ENCODE data around the gene CHID1.

CHID1 gene

DNA sequence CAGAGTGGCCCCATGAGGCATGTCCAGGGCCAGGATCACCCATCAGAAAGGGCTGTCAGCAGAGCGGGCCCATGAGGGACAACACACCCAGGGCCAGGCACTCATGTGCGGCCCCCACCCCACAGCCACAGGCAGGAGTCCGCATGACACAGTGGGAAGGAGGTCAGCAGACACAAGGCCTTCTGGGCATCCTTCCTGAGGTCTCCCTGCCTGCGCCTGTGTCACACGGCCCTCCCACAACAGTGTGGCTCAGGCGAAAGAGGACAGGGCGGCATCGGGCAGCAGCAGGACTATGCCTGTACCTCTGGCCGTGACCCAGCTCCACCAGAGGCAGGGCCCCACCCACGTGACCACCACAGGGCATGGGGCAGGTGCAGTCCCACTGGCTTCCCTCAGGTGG, 27.1 kb downstream of the CHID1 start:
- DNase-seq, result no peak

DNA sequence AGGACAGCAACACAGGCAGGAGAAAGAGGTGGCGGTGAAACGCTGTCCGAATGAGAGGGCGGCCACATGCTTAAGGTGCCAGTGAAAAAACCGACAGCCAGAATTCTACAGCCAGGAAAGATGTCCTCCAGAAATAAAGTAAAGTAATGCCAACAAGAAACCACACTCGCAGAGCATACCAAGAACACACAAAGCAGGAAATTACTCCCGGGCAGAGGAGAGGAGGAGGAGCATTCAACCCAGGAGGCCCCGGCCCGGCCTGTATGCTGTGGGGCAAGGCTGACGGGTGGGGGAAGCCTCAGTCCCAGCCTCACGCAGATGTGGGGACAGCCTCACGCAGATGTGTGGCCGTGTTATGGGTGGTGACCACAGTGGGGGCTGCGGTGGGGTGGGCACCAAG, 28.0 kb downstream of the CHID1 start:
- no peak for DNase-seq

DNA sequence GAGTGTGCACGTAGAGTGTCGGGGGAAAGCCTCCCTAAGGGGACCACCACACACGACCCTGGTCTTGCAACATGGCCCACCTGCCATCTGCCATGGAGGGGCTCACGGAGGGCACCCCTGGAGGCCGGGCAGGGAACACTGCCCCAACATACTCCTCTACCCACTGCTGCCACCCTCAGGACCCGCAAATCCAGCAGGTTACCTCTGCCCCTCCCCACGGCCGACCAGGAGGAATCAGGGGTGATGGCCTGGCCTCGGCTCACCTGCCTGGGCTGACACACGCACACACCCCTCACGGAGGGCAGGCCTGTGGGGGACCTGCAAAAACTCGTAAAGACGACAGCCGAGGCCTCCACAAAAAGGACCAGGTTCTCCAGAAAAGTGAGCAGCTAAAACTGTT, 30.2 kb downstream of the CHID1 start:
- no peak for DNase-seq

DNA sequence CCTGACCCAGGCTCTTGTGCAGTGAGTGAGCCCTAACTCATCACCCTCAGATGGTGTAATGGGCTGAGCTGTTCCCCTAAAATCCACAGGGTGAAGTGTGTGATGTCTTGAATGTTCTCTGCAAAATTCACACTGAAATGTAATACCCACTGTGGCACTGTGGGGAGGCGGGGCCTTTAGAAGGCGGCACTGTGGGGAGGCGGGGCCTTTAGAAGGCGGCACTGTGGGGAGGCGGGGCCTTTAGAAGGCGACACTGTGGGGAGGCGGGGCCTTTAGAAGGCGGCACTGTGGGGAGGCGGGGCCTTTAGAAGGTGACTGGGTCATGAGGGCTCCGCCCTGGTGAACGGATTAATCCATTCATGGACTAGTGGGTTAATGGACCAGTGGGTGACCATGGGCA, 33.0 kb downstream of the CHID1 start:
- DNase-seq, result no peak

DNA sequence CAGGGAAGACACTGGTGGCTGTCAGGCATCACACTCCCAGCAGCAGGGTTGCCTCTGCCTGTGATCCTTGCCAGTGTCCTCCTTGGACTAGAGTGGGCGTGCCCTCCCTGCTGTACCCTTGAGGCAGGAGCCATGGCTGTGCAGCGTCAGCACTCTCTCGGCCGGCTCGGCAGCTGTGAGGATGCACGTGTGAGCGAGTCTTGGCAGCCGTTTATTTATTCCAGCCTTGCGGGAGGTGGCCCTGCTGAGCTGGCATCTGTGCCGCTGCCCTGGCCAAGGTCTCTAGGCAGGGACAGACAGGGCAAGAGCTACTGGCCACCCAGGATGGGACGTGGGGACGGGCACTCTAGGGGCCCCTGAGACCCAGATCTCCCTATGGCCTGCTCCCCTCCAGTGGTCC, 34.1 kb downstream of the CHID1 start:
- DNase-seq, result no peak

DNA sequence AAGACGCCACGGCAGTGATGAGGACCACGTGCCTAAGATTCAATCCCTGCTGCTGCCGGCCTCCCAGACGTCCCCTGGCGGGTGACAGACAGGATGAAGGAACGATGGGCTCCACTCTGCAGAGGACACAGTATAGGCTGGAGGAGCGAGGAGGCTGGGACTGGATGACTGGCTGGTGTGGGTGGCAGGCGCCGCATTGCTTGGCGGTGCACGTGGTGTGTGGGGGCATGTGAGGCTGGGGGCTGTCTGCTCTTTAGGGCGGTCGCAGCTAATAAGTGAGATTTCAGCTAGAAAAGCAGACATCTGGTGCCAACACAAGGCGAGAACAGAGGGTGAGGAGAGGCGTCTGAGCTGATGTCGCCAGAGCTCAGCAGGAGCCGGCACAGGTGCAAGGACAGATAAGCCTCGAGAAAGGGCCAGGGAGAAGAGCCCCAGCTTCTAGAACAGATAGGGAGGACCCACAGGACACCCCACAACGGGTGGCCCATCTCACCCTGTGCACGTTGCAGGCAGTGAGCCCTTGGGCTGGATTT, 34.8 kb downstream of the CHID1 start:
- DNase-seq, result no peak

DNA sequence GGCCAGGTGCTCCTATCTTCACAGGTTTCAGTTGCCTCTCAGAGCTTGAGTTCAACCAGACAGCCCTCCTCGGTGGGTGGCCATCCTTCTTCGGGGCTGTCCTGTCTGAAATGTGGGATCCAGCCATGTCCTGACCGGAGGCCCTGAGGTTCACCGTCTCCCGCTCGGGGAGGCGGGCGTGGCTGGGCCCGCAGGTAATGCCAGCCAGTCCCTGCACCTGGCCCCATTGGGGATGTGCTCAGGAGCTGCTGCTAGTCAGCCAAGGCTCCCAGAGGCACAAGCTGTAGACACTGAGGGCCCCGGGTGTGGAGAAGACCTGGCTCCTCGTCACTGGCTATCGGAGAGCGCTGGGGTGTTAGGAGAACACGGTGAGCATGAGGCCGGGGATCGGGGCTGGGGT, 35.4 kb downstream of the CHID1 start:
- DNase-seq, result no peak

DNA sequence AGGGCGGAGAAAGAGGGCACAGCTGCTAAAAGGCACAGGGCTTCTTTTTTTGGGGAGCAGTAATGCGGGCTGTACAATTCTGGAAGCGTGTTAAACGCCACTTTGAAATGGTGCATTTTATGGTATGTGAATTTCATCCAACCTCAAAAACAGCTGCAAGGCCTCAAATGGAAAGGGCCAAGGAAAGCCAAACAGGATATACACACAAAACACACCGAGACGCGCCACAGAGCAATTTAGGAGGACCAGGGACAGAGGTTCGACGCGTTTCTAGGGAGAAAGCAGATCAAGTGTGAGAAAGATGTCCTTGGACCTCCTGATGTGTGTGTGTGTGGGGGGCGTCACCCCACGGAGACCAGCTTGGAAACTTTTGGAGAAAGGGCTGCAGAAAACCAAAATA, 36.9 kb downstream of the CHID1 start:
- DNase-seq, result no peak

DNA sequence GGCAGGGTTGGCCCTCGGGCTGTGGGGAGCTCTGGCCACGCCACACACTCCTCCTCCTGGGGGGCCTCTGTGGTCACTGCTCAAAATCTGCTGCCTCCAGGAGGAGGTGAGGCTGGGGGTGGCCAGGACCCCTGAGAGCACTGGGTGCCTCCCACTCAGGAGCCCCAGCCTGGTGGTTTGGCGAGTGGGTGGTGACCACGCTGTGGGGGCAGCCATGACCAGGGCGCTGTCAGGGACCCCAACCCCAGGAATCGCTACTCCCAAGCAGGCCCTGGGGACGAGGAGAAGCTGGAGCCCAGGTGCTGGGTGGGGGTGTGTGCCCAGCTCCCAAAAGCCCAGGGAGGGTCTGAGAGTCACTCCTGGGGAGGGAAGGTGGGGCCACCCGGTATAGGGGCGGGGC, 37.8 kb downstream of the CHID1 start:
- no peak for DNase-seq

DNA sequence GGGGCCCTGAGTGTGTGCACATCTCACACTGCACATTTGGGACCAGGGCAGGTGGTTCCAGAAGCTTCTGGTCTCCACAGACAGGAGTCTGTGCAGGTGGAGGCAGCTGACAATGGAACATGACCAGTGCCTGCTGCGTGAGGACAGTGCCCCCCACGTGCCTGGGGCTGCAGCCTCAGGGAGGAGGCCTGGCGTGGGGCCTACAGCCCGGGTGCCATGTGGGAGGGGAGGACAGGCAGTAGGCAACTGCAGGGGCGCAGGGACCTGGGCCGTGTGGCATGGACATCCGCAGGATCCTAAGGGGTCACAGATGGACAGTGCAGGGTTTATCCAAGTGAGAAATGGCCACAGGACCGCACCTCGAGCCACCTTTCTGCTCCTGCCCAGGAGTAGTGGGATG, 39.1 kb downstream of the CHID1 start:
- no peak for DNase-seq

DNA sequence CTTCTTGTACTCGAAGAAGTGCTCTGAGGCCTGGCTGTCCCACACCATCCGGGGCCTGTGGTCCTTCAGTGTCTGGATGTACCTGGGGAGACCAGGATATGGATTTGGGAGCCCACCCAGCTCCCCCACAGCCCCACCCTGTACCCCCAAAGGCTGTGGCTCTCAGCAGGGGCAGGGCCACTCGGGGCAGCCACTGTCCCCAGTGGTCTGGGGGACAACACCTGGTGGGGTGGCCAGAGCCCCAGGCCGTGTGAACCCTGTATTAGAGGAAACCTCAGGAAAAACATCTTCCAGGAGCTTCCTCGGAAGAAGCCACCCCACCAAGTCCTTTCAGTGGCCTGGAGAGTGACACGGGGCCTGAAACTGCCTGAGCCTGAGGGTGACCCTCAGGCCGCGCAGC, 40.2 kb downstream of the CHID1 start:
- no peak for DNase-seq

DNA sequence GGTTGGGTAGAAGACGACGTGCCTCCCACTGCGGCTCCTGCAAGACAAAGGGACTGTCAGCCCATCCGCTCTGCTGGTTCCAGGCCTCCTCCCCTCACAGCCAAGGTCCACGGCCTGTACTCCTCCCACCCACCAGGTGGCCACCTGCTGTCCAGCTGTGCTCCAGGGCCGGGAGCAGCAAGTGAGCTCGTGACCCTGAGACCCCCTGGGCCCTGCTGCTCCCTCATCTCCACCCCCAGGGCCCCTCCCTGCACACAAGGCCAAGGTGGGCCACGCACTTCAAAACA, 40.5 kb downstream of the CHID1 start:
- no peak for DNase-seq

DNA sequence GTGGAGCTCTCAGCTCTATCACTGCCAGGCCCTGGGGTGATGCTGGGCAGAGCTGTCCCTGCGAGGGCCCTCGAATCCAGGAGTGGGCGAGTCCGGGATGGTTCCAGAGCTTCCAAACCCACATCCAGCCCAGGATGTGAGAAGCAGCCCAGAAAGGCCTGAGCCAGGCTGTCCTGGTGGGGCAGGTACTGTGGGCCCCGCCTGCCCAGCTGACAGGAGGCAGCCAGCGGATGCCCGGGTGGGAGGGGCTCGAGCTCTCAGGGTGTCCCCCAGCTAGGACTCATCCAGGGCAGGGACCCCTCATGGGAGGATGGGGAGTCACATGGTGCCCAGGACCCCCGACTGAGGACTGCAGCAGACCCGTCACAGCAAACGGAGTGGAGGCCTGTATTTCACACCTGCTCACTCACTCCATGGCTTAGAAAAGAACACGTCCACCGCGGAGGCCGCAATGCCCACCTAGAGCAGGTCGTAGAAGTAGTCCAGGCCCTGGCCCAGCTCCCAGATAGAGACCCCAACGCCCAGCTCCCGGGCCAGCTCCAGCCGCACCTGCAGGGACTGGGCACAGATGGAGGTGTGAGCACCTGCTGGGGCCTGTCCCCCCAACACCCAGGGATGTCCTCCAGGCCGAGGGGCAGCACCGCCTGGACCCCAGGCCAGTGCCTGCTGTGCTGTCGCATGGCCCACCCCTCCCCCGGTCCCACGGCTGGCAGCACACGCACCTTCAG, 41.0 kb downstream of the CHID1 start:
- no peak for DNase-seq

DNA sequence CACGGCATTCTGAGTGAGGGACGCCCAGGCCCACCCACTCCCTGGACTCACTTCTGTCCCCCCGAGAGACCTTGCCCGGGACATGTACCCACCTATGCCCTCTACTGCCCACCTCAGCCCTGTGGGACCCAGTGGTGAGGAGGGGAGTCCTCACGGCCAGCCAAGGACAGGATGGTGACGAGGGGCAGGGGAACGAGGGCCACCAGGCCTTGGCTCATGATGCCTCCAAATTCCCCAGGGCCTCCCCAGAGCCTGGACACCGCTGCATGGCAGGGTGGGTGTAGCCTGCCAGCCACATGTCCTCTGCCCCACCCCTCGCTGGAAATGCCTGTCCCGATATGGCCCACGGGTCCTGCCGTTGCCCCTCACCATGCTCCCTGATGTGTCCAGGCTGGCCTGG, 41.8 kb downstream of the CHID1 start:
- no peak for DNase-seq

DNA sequence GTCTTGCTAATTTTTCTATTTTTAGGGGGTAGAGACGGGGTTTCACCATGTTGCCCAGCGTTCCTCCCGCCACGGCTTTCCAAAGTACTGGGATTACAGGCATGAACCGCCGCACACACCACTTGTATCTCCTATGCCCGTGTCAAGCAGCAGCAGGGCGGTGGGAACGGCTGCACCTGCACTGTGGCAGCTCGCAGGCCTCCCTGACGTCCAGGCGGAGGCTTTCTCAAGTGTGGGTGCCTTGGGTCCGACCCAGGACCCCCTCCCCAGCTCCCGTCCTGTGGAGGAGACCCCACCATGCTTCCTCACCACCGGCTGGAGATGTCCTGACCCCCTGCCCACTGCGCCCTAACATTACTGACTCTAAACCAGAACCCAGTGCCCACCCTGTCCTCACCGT, 42.2 kb downstream of the CHID1 start:
- DNase-seq, result no peak

DNA sequence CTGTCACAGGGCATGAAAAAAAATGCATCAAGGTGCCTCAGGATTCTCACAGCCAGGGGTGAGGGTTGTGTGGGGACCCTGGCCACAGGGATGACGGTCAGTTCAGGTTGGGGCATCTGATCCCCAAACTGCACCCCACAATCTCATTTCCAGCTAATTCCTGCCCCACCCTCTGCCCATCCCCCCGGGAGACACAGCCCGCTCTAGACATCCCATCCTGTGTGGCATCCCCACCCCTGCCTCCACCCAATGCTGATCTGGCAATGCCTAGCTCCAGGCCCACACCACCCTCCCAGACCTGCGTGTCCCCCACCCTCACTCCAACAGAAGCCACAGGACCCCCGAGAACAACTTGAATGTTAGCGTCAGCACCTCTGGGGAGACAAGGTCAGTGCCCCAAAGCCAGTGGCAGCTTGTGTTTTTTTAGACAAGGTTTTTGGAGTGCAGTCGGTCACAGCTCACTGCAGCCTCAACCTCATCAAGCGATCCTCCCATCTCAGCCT, 42.7 kb downstream of the CHID1 start:
- no peak for DNase-seq

DNA sequence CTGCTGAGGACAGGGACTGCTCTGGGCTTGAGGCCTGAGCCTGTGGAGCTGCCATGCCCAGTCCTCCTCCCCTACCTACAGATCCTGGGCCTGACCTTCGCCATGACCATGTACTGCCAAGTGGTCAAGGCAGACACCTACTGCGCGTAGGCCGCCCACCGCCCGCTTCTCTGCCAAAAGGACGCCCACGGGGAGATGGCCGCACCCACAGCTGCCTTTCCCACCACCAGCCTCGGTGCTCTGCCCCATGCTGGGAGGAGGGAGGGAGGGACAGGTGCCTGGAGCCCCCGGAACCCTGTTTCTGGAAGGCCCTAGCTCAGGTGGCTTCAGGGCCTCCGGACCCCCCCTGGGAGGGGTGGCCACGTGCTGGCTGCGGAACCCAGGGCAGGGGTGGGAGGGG, 44.1 kb downstream of the CHID1 start:
- no peak for DNase-seq

DNA sequence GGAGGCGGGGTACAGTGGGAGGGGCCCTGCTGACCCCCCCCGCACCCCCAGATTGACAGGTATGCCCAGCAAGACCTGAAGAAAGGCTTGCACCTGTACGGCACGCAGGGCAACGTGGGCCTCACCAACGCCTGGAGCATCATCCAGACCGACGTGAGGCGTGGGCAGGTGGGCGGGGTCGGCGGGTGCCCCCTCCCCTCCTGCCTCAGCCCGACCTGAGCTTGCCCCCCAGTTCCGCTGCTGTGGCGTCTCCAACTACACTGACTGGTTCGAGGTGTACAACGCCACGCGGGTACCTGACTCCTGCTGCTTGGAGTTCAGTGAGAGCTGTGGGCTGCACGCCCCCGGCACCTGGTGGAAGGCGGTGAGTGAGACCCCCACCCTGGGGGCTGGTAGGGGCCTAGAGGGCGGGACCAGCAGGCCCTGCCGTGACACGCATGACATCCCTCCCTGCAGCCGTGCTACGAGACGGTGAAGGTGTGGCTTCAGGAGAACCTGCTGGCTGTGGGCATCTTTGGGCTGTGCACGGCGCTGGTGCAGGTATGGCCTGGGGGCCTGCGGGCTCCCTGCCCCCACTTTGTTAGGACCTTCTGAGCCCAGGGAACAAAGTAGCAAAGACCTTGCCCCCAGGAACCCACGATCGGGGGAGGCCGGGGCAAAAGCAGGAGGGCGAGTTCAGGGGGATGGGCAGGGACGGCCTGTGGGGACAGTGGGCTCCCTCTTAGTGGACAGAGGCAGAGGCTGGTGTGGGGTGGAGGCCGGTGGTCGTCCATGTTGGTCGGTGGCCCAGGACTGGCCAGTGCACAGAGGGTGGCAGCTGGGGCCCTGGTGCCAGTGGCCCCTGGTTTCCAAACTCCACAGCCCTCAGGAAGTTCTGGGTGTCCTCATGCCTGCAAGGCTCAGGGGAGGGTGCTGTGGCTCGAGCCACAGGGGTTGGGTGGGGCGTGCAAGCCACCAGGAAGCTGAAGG, 44.9 kb downstream of the CHID1 start:
- DNase-seq, result no peak

DNA sequence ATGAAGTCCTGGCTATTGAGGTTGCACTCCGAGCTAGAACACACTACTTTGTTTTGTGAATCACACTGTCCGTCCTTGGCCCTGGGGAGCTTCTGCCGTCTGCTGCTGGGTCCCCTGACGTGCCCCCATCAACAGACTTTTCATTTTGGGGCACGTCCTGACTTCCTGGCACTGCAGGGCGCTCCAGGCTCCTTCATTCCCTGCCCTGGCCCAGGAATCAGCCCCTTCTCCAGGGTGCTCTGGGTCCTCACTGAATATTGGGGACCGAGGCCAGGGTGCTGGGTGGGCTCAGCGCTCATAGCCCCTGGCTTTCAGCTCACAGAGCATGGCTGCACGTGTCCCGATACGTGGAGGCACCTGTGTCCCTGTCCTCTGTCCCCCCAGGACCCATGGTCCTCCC, 45.7 kb downstream of the CHID1 start:
- DNase-seq, result no peak

DNA sequence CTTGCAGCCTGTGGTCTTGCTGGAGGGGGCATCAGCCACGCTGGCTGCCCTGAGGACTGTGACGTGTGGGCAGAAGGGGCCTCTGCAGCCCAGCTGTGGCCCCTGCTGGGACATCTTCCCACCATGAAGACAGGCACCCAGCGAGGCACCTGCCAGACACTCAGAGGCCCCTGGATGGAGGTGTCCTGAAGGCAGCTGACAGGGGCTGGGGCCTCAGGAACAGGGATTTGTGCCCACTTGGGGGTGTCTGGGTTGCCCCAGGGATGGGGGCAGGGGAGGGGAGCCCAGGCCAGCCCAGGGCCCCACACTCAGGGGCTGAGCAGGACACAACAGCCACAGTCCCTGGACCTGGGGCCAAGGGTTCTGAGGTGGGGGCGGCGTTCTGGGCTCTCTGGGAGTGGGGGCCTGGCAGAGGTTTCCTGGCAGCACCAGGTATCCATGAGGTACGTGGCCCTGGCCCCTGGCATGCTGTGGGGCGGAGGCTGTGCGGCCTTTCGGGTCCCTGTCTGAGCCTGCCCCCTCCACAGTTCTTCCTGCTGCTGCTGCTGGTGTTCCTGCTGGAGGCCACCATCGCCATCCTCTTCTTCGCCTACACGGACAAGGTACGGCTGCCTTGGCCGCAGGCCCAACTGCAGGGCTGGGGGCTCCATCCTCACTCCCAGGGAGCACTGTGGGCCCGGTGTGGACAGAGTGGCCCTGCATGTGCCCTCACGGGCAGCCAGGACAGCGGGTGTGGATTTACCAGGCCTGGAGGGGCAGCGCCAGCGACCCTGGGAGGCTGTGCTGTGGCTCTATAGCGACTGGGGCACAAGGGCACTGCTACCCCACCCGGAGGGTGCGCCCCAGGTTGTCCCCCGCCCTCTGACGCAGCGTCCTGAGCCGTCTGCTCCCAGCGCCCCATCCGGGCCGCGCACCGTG, 46.4 kb downstream of the CHID1 start:
- DNase-seq, result no peak

DNA sequence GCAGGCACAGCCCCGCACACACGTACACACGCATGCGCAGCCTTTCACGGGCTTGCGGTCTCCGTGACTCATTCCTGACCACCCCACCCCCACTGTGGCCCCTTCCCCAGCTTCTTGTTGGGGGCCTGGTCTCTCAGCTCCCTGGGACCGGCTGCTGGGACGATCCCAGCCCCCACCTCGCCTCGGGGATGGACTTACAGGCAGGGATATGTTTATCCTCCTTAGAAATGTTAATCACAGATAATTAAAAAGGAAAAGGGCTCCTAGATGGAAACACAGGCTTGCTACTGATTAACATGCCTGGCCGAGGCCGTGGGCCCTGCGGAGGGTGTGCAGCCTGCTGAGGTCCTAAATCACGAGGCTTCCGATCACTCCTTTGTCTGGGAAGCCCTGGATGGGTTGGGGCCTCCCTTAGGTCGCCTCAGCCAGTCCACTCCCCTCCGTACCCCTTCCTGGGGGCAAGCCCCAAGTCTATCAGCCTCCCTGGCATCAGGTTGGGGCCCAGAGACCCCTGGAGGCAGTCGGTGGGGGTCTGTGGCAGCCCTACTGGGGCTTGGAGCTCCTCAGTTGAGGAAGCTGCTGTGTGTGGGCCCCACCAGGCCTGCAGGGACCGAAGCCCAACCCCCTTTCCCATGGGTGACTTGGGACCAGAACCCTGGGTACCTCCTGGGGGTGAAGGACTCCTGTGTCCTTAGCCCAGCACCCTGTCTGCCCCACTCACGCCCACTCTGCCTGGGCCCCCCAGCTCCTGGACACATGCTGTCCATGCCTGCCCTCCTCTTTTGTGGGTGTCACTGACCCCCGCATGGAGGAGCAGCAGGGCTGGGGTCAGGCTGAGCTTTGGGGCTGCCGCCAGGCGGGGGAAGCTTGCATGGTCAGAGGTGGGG, 47.3 kb downstream of the CHID1 start:
- no peak for DNase-seq

DNA sequence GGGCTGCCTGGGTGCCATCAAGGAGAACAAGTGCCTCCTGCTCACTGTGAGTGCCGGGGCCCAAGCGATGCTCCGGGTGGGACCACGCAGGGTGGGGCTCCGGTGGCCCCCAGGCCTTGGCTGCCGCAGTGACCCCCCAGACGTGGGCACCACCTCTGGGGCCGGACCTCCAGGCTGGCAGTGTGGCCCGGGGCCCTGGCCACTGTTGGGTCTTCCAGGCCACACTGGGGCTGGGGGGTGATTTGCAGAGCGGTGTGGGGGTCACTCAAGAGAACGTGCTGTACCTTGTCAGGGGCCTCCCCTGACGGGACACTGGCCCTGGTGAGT, 48.0 kb downstream of the CHID1 start:
- DNase-seq, result no peak

Data from activated gamma-delta T cell (primary cell).